CD4-positive, alpha-beta memory T cell (primary cell): ENCODE measurements around the gene PIAS1. TPM values are rescaled to one million over a fixed set of nuclear protein-coding genes. Genes with fewer than 3 reads are reported as not detected.

Source experiments
- CTCF ChIA-PET: fragments of 350-600 bp; sonication (Branson Sonifier 250); formaldehyde crosslinking; loops from one replicate; lab custom pipeline; 2021; ENCODE audit warnings: inconsistent platforms; ENCODE audit not compliant: partially characterized antibody; lab: Charles Lee
- POLR2A ChIA-PET: fragments of 350-600 bp; sonication (Branson Sonifier 250); formaldehyde crosslinking; loops from one replicate; lab custom pipeline; 2021; ENCODE audit not compliant: partially characterized antibody; lab: Charles Lee
- DNase-seq, 5 donors: peaks; one replicate each; pipeline versions ENCODE4 v3.0.0 to v3.0.0-alpha.2; 2020 to 2022; ENCODE audit warnings: mixed read lengths in 1 of 5
- H3K27ac ChIP-seq: one replicate; pipeline ENCODE4 v1.7.0; 2013; ENCODE audit warnings: low read depth, low read length
- H3K27me3 ChIP-seq: 2 replicates; pipeline ENCODE4 v1.7.0; 2013; ENCODE audit warnings: mild to moderate bottlenecking, low read length, moderate library complexity; ENCODE audit not compliant: insufficient read depth
- H3K36me3 ChIP-seq: 2 replicates; pipeline ENCODE4 v1.7.0; 2013; ENCODE audit warnings: mild to moderate bottlenecking, low read length, moderate library complexity; ENCODE audit not compliant: insufficient read depth
- H3K4me1 ChIP-seq: 2 replicates; pipeline ENCODE4 v1.7.0; 2013; ENCODE audit warnings: mild to moderate bottlenecking, low read length, moderate library complexity; ENCODE audit not compliant: insufficient read depth
- H3K4me3 ChIP-seq, 2 donors: one replicate each; pipeline ENCODE4 v1.7.0; 2013; ENCODE audit warnings: low read length in 2 of 2, mild to moderate bottlenecking in 1 of 2
- H3K9me3 ChIP-seq, 2 donors: one replicate each; pipeline ENCODE4 v1.7.0; 2013; ENCODE audit warnings: low read length in 2 of 2, control low read depth in 1 of 2; ENCODE audit not compliant: control insufficient read depth in 1 of 2
- H3K27ac Mint-ChIP-seq, 7 donors: one replicate each; pipeline ENCODE4 v1.8.0; 2020 to 2021; ENCODE audit warnings: mixed read lengths in 7 of 7, mild to moderate bottlenecking in 6 of 7, inconsistent platforms in 3 of 7, moderate library complexity in 3 of 7
- H3K27me3 Mint-ChIP-seq, 2 donors: one replicate each; pipeline ENCODE4 v1.8.0; 2020 to 2021; ENCODE audit warnings: mixed read lengths in 2 of 2
- H3K36me3 Mint-ChIP-seq, 2 donors: one replicate each; pipeline ENCODE4 v1.8.0; 2020 to 2021; ENCODE audit warnings: mixed read lengths in 2 of 2, inconsistent platforms in 1 of 2, mild to moderate bottlenecking in 1 of 2
- H3K4me1 Mint-ChIP-seq, 4 donors: one replicate each; pipeline ENCODE4 v1.8.0; 2020 to 2021; ENCODE audit warnings: mixed read lengths in 4 of 4, mild to moderate bottlenecking in 1 of 4
- H3K4me3 Mint-ChIP-seq, 8 donors: one replicate each; pipeline ENCODE4 v1.8.0; 2020 to 2021; ENCODE audit warnings: mixed read lengths in 8 of 8, mild to moderate bottlenecking in 7 of 8, moderate library complexity in 6 of 8, inconsistent platforms in 3 of 8
- H3K9me3 Mint-ChIP-seq, 8 donors: one replicate each; pipeline ENCODE4 v1.8.0; 2020 to 2021; ENCODE audit warnings: mixed read lengths in 8 of 8, mild to moderate bottlenecking in 5 of 8, inconsistent platforms in 3 of 8, moderate library complexity in 1 of 8
- intact Hi-C: fragments of 100-400 bp; cut with micrococcal nuclease; formaldehyde crosslinking; loops from one replicate; pipeline ENCODE4 v1.15.1; 2023
- polyA plus RNA-seq, 2 donors: library from polyadenylated mRNA; unstranded; fragments of 300-500 nt; fragmentation: Illumina TruSeq; gene quantifications; one replicate each; pipeline ENCODE4 v1.2.3, GENCODE V29; 2021
- total RNA-seq, 2 experiments: library from RNA; stranded (reverse); gene quantifications; one replicate each; pipeline ENCODE4 v1.2.3, GENCODE V29; 2021

The PIAS1 gene
- total and polyA plus RNA-seq, 4 experiments from 2014 or later = 86.0 to 149 (median 98.4) TPM

GRCh38 chr15:68227643-68228142 is 173.6 kb downstream of the PIAS1 start:
- H3K4me1 ChIP-seq = peaks cover 20% of the 10 kb centered on the region
- no peaks in the 10 kb centered on the region for H3K27me3 ChIP-seq
- DNase-seq = no peak
- no peak overlapping the region for H3K4me3 ChIP-seq
- ChIA-PET CTCF (interaction anchor here (0.5 to 1.0 kb wide), 2 partner anchors 33 to 770 kb away, joined by 3 read pairs; no protein-coding TSS in a partner anchor), POLR2A (interaction anchor here (4.8 kb wide), 1 partner anchor 50 kb away, joined by 42 read pairs; the partner anchor contains the start of gene FEM1B)
- no peak overlapping the region for H3K27ac ChIP-seq
- no peaks in the 10 kb centered on the region for H3K9me3 ChIP-seq
- no peaks in the 10 kb centered on the region for H3K27me3 Mint-ChIP-seq
- H3K27ac Mint-ChIP-seq = peak overlapping the region in 5 of 7 donors; percentile 32 to 64 (median 60)
- intact Hi-C loops = no loop called here
- H3K4me1 Mint-ChIP-seq = peaks cover 21 to 32% (median 27%) of the 10 kb centered on the region in 4 donors
- H3K36me3 Mint-ChIP-seq = peaks cover 0 to 3% of the 10 kb centered on the region in 2 donors
- H3K36me3 ChIP-seq = no peaks in the 10 kb centered on the region
- no peaks in the 10 kb centered on the region for H3K9me3 Mint-ChIP-seq
- H3K4me3 Mint-ChIP-seq = peak overlapping the region; percentile 73 to 98 (median 88)

- Mint-ChIP-seq H3K36me3 (peaks cover 0 to 3% of the 10 kb centered on the region in 2 donors), H3K4me3 (peak overlapping the region; percentile 84 to 98 (median 88)), H3K27ac (peak overlapping the region; percentile 52 to 92 (median 86)), H3K4me1 (peaks cover 21 to 32% (median 27%) of the 10 kb centered on the region in 4 donors), H3K27me3 (no peaks in the 10 kb centered on the region), H3K9me3 (no peaks in the 10 kb centered on the region)
- Histone ChIP-seq H3K4me1 (peaks cover 20% of the 10 kb centered on the region), H3K27me3 (no peaks in the 10 kb centered on the region), H3K27ac (peak overlapping the region; percentile 57), H3K36me3 (no peaks in the 10 kb centered on the region), H3K9me3 (no peaks in the 10 kb centered on the region), H3K4me3 (peak overlapping the region; percentile 78 to 91)
- CTCF ChIA-PET = interaction anchor here (1.0 to 2.0 kb wide), 3 partner anchors 49 to 771 kb away, joined by 3 to 9 read pairs (median 3); partner anchors contain the start of gene FEM1B
- intact Hi-C loops = no loop called here
- DNase-seq = no peak
- POLR2A ChIA-PET = interaction anchor here (0.8 to 4.8 kb wide), 7 partner anchors 13 to 387 kb away, joined by 3 to 42 read pairs (median 4); partner anchors contain the start of genes FEM1B and PIAS1
Observed at GRCh38 chr15:68228143-68228970, 174.2 kb downstream of the PIAS1 start.

DNA sequence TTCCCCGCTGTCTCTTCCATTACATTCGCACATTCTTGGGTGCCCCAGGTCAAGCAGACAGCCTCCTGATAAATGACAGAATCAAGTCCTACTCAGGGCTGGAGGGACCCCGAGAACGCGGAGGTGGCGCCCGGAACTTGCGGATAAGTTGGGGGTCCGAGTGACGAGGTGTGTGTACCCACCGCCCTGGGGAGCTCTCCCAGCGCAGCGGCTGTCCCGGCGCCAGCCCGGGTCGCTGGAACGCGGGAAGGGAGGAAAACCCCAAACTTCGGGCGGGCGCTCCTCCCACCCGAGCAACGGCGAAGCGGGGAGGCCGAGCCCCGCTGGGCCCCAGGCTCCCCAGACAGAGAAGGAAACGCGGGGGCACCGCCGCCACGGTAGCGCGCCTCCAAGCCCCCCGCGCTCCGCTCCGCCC is 174.9 kb downstream of the PIAS1 start:
- Mint-ChIP-seq H3K9me3 (no peaks in the 10 kb centered on the region), H3K36me3 (peaks cover 0 to 3% of the 10 kb centered on the region in 2 donors), H3K27me3 (no peaks in the 10 kb centered on the region), H3K4me1 (peaks cover 21 to 32% (median 27%) of the 10 kb centered on the region in 4 donors), H3K4me3 (peak overlapping the region; percentile 84 to 98 (median 90)), H3K27ac (peak overlapping the region; percentile 13 to 92 (median 86))
- Histone ChIP-seq H3K9me3 (no peaks in the 10 kb centered on the region), H3K27ac (peak overlapping the region; percentile 57), H3K4me1 (peaks cover 20% of the 10 kb centered on the region), H3K4me3 (peak overlapping the region; percentile 78 to 91), H3K27me3 (no peaks in the 10 kb centered on the region), H3K36me3 (no peaks in the 10 kb centered on the region)
- intact Hi-C loops = loop anchor here (1.0 kb wide), 2 partner anchors 48 to 175 kb away; partner anchors contain the start of genes FEM1B and PIAS1
- CTCF ChIA-PET = interaction anchor here (1.0 to 2.0 kb wide), 3 partner anchors 48 to 772 kb away, joined by 3 to 9 read pairs (median 3); partner anchors contain the start of gene FEM1B
- DNase-seq = peak in 1 of 5 donors; percentile 15
- POLR2A ChIA-PET = interaction anchor here (0.8 to 4.8 kb wide), 7 partner anchors 14 to 388 kb away, joined by 3 to 42 read pairs (median 4); partner anchors contain the start of genes FEM1B and PIAS1

- no peaks in the 10 kb centered on the region for H3K27me3 ChIP-seq
Observed at GRCh38 chr15:68229386-68230156, 175.5 kb downstream of the PIAS1 start, which contains the start of gene CLN6. Gene CLN6 (minus strand): TSS chr15:68229728. CDS start chr15:68229584, 144 bp downstream.

DNA sequence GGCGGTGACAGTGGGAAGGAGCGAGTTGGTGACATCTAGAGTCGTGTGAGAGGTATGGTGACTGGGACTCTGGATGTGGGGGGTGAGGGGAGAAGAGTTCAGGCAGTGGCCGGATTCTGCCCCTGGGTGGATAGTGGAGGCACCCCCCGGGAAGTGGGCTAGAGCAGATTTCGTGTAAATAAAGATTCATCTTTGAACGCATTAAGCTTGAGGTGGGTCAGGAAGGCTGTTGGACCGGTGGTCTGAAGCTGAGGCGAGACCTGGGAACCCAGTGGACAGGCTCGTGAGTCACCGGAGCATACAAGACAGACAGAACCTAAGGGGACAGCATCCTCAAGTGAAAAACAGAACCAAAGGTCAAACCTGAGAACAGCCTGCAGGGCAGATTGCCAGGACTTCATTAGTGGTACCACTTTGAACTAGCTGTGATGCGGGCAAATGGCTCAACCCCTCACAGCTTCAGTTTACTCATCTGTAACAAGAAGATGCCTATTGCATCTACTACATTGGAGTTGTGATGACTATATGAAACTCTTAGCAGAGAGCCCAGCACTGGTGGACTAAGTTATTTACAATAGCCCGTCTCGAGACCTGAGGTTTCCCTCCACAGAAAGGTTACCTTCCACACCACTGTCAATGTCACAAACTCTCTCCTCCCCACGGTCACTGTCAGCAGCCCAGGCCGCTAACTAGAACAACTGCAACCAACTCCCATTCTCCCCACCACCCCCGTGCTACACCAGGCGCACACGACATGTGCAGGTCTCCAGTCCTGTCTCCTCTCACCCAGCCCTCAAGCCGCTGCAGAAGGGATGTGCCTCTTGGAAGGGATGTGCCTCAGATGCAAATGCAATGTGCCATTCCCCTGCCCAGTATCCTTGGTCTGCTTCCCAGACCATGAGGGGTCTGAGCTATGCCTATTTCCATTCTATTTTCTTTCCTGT is 176.3 kb downstream of the PIAS1 start:
- intact Hi-C loops = no loop called here

More at GRCh38 chr15:68229386-68230156, 175.5 kb downstream of the PIAS1 start, which contains the start of gene CLN6:
- H3K9me3 ChIP-seq = no peaks in the 10 kb centered on the region
- peaks cover 20 to 30% (median 25%) of the 10 kb centered on the region in 4 donors for H3K4me1 Mint-ChIP-seq
- peaks cover 20% of the 10 kb centered on the region for H3K4me1 ChIP-seq
- H3K27ac Mint-ChIP-seq = peak within 1 kb of the TSS; percentile 80 to 98 (median 97)
- intact Hi-C loops = loop anchor here (1.0 kb wide), 2 partner anchors 48 to 175 kb away; partner anchors contain the start of genes FEM1B and PIAS1
- peak within 1 kb of the TSS; percentile 57 for H3K27ac ChIP-seq
- H3K27me3 Mint-ChIP-seq = no peaks in the 10 kb centered on the region
- H3K9me3 Mint-ChIP-seq = no peaks in the 10 kb centered on the region
- ChIA-PET POLR2A (interaction anchor here (0.8 to 4.8 kb wide), 8 partner anchors 14 to 389 kb away, joined by 3 to 42 read pairs (median 4); partner anchors contain the start of genes FEM1B and PIAS1), CTCF (interaction anchor here (1.1 to 2.0 kb wide), 4 partner anchors 19 to 367 kb away, joined by 3 to 9 read pairs (median 3); partner anchors contain the start of gene FEM1B)
- DNase-seq = peak; percentile 78 to 89 (median 84)
- H3K4me3 ChIP-seq = peak within 1 kb of the TSS; percentile 78 to 91
- H3K36me3 ChIP-seq = no peaks in the 10 kb centered on the region
- H3K36me3 Mint-ChIP-seq = peaks cover 0 to 3% of the 10 kb centered on the region in 2 donors
- peak within 1 kb of the TSS; percentile 90 to 99 (median 92) for H3K4me3 Mint-ChIP-seq

More for the DNA sequence above, 176.3 kb downstream of the PIAS1 start:
- Mint-ChIP-seq H3K36me3 (peaks cover 0 to 3% of the 10 kb centered on the region in 2 donors), H3K9me3 (no peaks in the 10 kb centered on the region), H3K4me3 (peak overlapping the region; percentile 90 to 99 (median 92)), H3K4me1 (peaks cover 17 to 26% (median 21%) of the 10 kb centered on the region in 4 donors), H3K27ac (peak overlapping the region; percentile 80 to 98 (median 97)), H3K27me3 (no peaks in the 10 kb centered on the region)
- H3K36me3 ChIP-seq = no peaks in the 10 kb centered on the region
- H3K9me3 ChIP-seq = no peaks in the 10 kb centered on the region
- H3K4me3 ChIP-seq = peak overlapping the region; percentile 39 to 91
- H3K4me1 ChIP-seq = peaks cover 20% of the 10 kb centered on the region
- no peaks in the 10 kb centered on the region for H3K27me3 ChIP-seq
- DNase-seq = no peak
- ChIA-PET POLR2A (interaction anchor here (1.3 to 4.8 kb wide), 3 partner anchors 27 to 176 kb away, joined by 4 to 42 read pairs (median 14); partner anchors contain the start of genes FEM1B and PIAS1), CTCF (interaction anchor here (0.8 to 2.0 kb wide), 4 partner anchors 19 to 367 kb away, joined by 3 to 9 read pairs (median 3); partner anchors contain the start of gene FEM1B)
- H3K27ac ChIP-seq = peak overlapping the region; percentile 57
